IMR-90 (cell line): ENCODE data around the gene CTPS2. TPM values are rescaled to one million over a fixed set of nuclear protein-coding genes. Genes with fewer than 3 reads are reported as not detected.
A peak's percentile ranks its signal among the peaks of the same experiment; 100 is the strongest.

Experiments used
- ATAC-seq: fragments of 200-7000 bp; cut with Tn5 transposase; 2 replicates; pipeline ENCODE4 v1.9.1; 2020; ENCODE audit warnings: low read depth, mild to moderate bottlenecking, moderate library complexity
- BruUV-seq: library from RNA; stranded (reverse); fragments of 400-500 nt; replicated peaks from 2 replicates; lab custom pipeline; 2021; lab: Mats Ljungman, UMichigan
- CTCF ChIA-PET: fragments of 300-600 bp; formaldehyde crosslinking; extraction: SDS; loops from one replicate; lab custom pipeline; 2021; ENCODE audit warnings: antibody characterized with exemption; lab: Yijun Ruan, JAX
- POLR2A ChIA-PET: fragments of 300-600 bp; sonication (Branson Sonifier 250); formaldehyde crosslinking; loops from one replicate; lab custom pipeline; 2022; ENCODE audit warnings: antibody characterized with exemption; ENCODE audit not compliant: unreplicated experiment; lab: Charles Lee
- DNase-seq: peaks from one replicate; pipeline ENCODE4 v3.0.0; 2013
- H2AFZ ChIP-seq: replicated peaks from 2 replicates; pipeline ENCODE3; 2013; ENCODE audit warnings: low read length, mild to moderate bottlenecking; ENCODE audit not compliant: poor library complexity
- H2AK5ac ChIP-seq: 2 replicates; pipeline ENCODE4 v1.6.1; 2013; ENCODE audit warnings: low read depth, low read length, inconsistent platforms
- H2AK9ac ChIP-seq: replicated peaks from 2 replicates; pipeline ENCODE3; 2013; ENCODE audit warnings: mild to moderate bottlenecking, low read depth, low read length, moderate library complexity; ENCODE audit not compliant: poor library complexity
- H2BK120ac ChIP-seq: 2 replicates; pipeline ENCODE4 v1.6.1; 2013; ENCODE audit warnings: low read depth, low read length, inconsistent platforms
- H2BK15ac ChIP-seq: 3 replicates; pipeline ENCODE4 v1.6.1; 2013; ENCODE audit warnings: low read depth, low read length, inconsistent platforms
- H2BK20ac ChIP-seq: 2 replicates; pipeline ENCODE4 v1.6.1; 2013; ENCODE audit warnings: low read depth, mild to moderate bottlenecking, inconsistent platforms, low read length, moderate library complexity
- H2BK5ac ChIP-seq: 2 replicates; pipeline ENCODE4 v1.6.1; 2013; ENCODE audit warnings: mild to moderate bottlenecking, low read depth, low read length, inconsistent platforms; ENCODE audit not compliant: poor library complexity, severe bottlenecking
- H3K14ac ChIP-seq: replicated peaks from 2 replicates; pipeline ENCODE4 v1.6.1; 2013; ENCODE audit warnings: low read depth, low read length, inconsistent platforms
- H3K18ac ChIP-seq: 2 replicates; pipeline ENCODE4 v1.6.1; 2013; ENCODE audit warnings: low read depth, low read length, control low read depth
- H3K23ac ChIP-seq: 2 replicates; pipeline ENCODE4 v1.6.1; 2013; ENCODE audit warnings: low read depth, low read length, inconsistent platforms
- H3K27ac ChIP-seq: 2 replicates; pipeline ENCODE4 v1.5.1; 2013; ENCODE audit warnings: mild to moderate bottlenecking, control low read depth, low read length; ENCODE audit not compliant: insufficient read depth
- H3K27me3 ChIP-seq: 2 replicates; pipeline ENCODE4 v1.6.1; 2013; ENCODE audit warnings: low read length; ENCODE audit not compliant: control insufficient read depth, insufficient read depth
- H3K36me3 ChIP-seq: 2 replicates; pipeline ENCODE4 v1.6.1; 2013; ENCODE audit warnings: low read length, mixed read lengths; ENCODE audit not compliant: control insufficient read depth, insufficient read depth
- H3K4ac ChIP-seq: 2 replicates; pipeline ENCODE4 v1.6.1; 2013; ENCODE audit warnings: low read depth, low read length, inconsistent platforms
- H3K4me1 ChIP-seq: 2 replicates; pipeline ENCODE4 v1.6.1; 2013; ENCODE audit warnings: low read length, mixed read lengths; ENCODE audit not compliant: control insufficient read depth, insufficient read depth
- H3K4me2 ChIP-seq: 2 replicates; pipeline ENCODE4 v1.6.1; 2013; ENCODE audit warnings: low read depth, mild to moderate bottlenecking, control low read depth, low read length, moderate library complexity
- H3K4me3 ChIP-seq: 2 replicates; pipeline ENCODE4 v1.5.1; 2013; ENCODE audit warnings: low read depth, mild to moderate bottlenecking, control low read depth, low read length, moderate library complexity; ENCODE audit not compliant: insufficient read depth
- H3K56ac ChIP-seq: 2 replicates; pipeline ENCODE4 v1.6.1; 2013; ENCODE audit warnings: low read length, inconsistent platforms; ENCODE audit not compliant: insufficient read depth; ENCODE audit errors: extremely low read depth
- H3K79me1 ChIP-seq, 2 experiments: 2 replicates each; pipeline ENCODE4 v1.6.1; 2013; ENCODE audit warnings: low read length in 2 of 2, inconsistent platforms in 1 of 2, low read depth in 1 of 2
- H3K9ac ChIP-seq: 2 replicates; pipeline ENCODE4 v1.6.1; 2013; ENCODE audit warnings: low read depth, low read length, control low read depth
- H3K9me1 ChIP-seq: 2 replicates; pipeline ENCODE4 v1.6.1; 2013; ENCODE audit warnings: low read length, inconsistent platforms; ENCODE audit not compliant: insufficient read depth
- H3K9me3 ChIP-seq: 2 replicates; pipeline ENCODE4 v1.6.1; 2013; ENCODE audit warnings: low read length; ENCODE audit not compliant: control insufficient read depth, insufficient read depth
- H4K20me1 ChIP-seq: 2 replicates; pipeline ENCODE4 v1.6.1; 2013; ENCODE audit warnings: low read length, inconsistent platforms; ENCODE audit not compliant: insufficient read depth
- H4K5ac ChIP-seq: 2 replicates; pipeline ENCODE4 v1.6.1; 2013; ENCODE audit warnings: mild to moderate bottlenecking, low read depth, low read length, control low read depth
- H4K8ac ChIP-seq, 2 experiments: 2 replicates each; pipeline ENCODE4 v1.6.1; 2013; ENCODE audit warnings: low read depth in 2 of 2, low read length in 2 of 2, control low read depth in 1 of 2, inconsistent platforms in 1 of 2
- H4K91ac ChIP-seq: 2 replicates; pipeline ENCODE4 v1.6.1; 2013; ENCODE audit warnings: low read depth, low read length, inconsistent platforms; ENCODE audit not compliant: insufficient read depth
- MAFK ChIP-seq: IDR thresholded peaks from 2 replicates; pipeline ENCODE4 v1.6.1; 2012; ENCODE audit warnings: low read depth, low read length, improper control_type of control experiment
- NFE2L2 ChIP-seq: fragments of 150-350 bp; IDR thresholded peaks from 2 replicates; pipeline ENCODE4 v1.6.1; 2016; ENCODE audit warnings: low read depth, mild to moderate bottlenecking, low read length
- POLR2A ChIP-seq: IDR thresholded peaks from 2 replicates; pipeline ENCODE4 v1.6.1; 2012; ENCODE audit warnings: mild to moderate bottlenecking, low read depth, low read length
- RAD21 ChIP-seq: IDR thresholded peaks from 2 replicates; pipeline ENCODE4 v1.6.1; 2012; ENCODE audit warnings: low read length, improper control_type of control experiment
- SMC3 ChIP-seq: fragments of 150-350 bp; IDR thresholded peaks from 2 replicates; pipeline ENCODE4 v1.6.1; 2016; ENCODE audit warnings: low read depth, mild to moderate bottlenecking, antibody characterized with exemption, low read length, moderate library complexity
- WGBS, 2 experiments: methylation state at CpG; one replicate each; pipeline versions ENCODE4 v1.1.5 to v1.1.7; 2013; ENCODE audit warnings: missing lambda C conversion rate in 2 of 2; ENCODE audit not compliant: insufficient read length in 1 of 2; ENCODE audit errors: extremely low coverage in 2 of 2; 5-methylcytosine and 5-hydroxymethylcytosine counted together
- dilution Hi-C: fragments of 300-500 bp; cut with HindIII; formaldehyde crosslinking; loops from one replicate; pipeline ENCODE4 v1.14.3; 2018; ENCODE audit warnings: low sequenced_read_pairs; ENCODE audit not compliant: unreplicated experiment
- in situ Hi-C: fragments of 300-500 bp; cut with MboI; formaldehyde crosslinking; loops from 3 replicates; pipeline ENCODE4 v1.14.3; 2019; ENCODE audit warnings: low sequenced_read_pairs, inconsistent platforms, mixed read lengths
- intact Hi-C: fragments of 100-400 bp; cut with micrococcal nuclease; formaldehyde crosslinking; loops from 2 replicates; pipeline ENCODE4 v1.10.0; 2022
- polyA plus RNA-seq, 3 experiments: library from polyadenylated mRNA; depleted of rRNA; stranded (reverse); fragments of >200 nt; gene quantifications; 2 replicates each; pipeline ENCODE4 v1.2.3, GENCODE V29; 2012; ENCODE audit warnings: low replicate concordance in 1 of 3
- total RNA-seq: library from RNA; depleted of rRNA; stranded (reverse); fragments of >200 nt; gene quantifications from 2 replicates; pipeline ENCODE4 v1.2.3, GENCODE V29; 2012

CTPS2 gene
- total and polyA plus RNA-seq, 2 of the 4 experiments (the other 2 are of a cell fraction): 6.0 to 13.1 TPM

- peak overlapping the region in 1 of 2 experiments; percentile 8; a peak in 1 of 4 replicates for H4K8ac ChIP-seq
- H3K4ac ChIP-seq: 0 out of 2 replicates have a peak overlapping the region, but pooled peaks have one; percentile 26
- DNase-seq (peak; percentile 76), ATAC-seq (peak; percentile 44)
- H3K9me1 ChIP-seq: no peaks in the 10 kb centered on the region
- ChIA-PET CTCF (no interaction called here), POLR2A (no interaction called here)
- no peak overlapping the region for H2AK9ac ChIP-seq
- no peak overlapping the region for H3K9ac ChIP-seq
- H2AFZ ChIP-seq: no peak overlapping the region
- peak overlapping the region; percentile 64 for H2BK5ac ChIP-seq
- H3K23ac ChIP-seq: no peak overlapping the region
- H3K79me1 ChIP-seq: no peaks in the 10 kb centered on the region; a peak in 1 of 4 replicates
- H3K9me3 ChIP-seq: no peaks in the 10 kb centered on the region
- H2BK15ac ChIP-seq: no peak overlapping the region
- no peak overlapping the region for H2BK20ac ChIP-seq
- H3K36me3 ChIP-seq: peaks cover 1% of the 10 kb centered on the region
- in situ Hi-C loops (no loop called here), dilution Hi-C loops (no loop called here), intact Hi-C loops (no loop called here)
- no peaks in the 10 kb centered on the region for H4K20me1 ChIP-seq
- no peak overlapping the region for H3K18ac ChIP-seq
- H3K27me3 ChIP-seq: peaks cover 2% of the 10 kb centered on the region
- H3K4me1 ChIP-seq: peaks cover 4% of the 10 kb centered on the region; the same call in 1 of the 2 replicates
- BruUV-seq: no TSS peak
- no peak overlapping the region for H2AK5ac ChIP-seq
- no peak overlapping the region for H4K91ac ChIP-seq
- no peak overlapping the region for H3K4me2 ChIP-seq
- no CpG with 5 or more reads among the region's 2 CpGs for WGBS, 2 experiments
- H3K14ac ChIP-seq: no peak overlapping the region
- no peak overlapping the region; the same call in 1 of the 2 replicates for H2BK120ac ChIP-seq
- H3K27ac ChIP-seq: no peak overlapping the region
- H4K5ac ChIP-seq: no peak overlapping the region
- no peak overlapping the region for H3K4me3 ChIP-seq
- H3K56ac ChIP-seq: no peak overlapping the region
- no peak for TF ChIP-seq SMC3
- no peak for TF ChIP-seq POLR2A
- TF ChIP-seq NFE2L2: no peak
- TF ChIP-seq MAFK: no peak
- TF ChIP-seq RAD21: no peak
Measured at GRCh38 chrX:16589211-16589610, 123.3 kb downstream of the CTPS2 start.
